A549 (cell line): Measurements from ENCODE around the gene ABHD2. TPM values are rescaled to one million over a fixed set of nuclear protein-coding genes. Genes with fewer than 3 reads are reported as not detected.
A peak's percentile ranks its signal among the peaks of the same experiment; 100 is the strongest.

Source experiments
- ATAC-seq, 2 experiments: fragments of 200-7000 bp in 1 of 2; fragments of >200 bp in 1 of 2; cut with Nextera tagmentation in 1 of 2; cut with Tn5 transposase in 1 of 2; 3 replicates each; pipeline versions ENCODE4 v1.8.0 to v1.9.1; 2018 to 2020; ENCODE audit warnings: mild to moderate bottlenecking in 1 of 2, moderate library complexity in 1 of 2
- CTCF ChIA-PET: fragments of 300-600 bp; sonication (Branson Sonifier 250); formaldehyde crosslinking; extraction: SDS; loops from one replicate; lab custom pipeline; 2021; ENCODE audit warnings: antibody characterized with exemption, inconsistent platforms; lab: Yijun Ruan, JAX
- POLR2A ChIA-PET: fragments of 350-600 bp; formaldehyde crosslinking; extraction: SDS; loops from one replicate; lab custom pipeline; 2021; ENCODE audit warnings: antibody characterized with exemption, inconsistent platforms; lab: Yijun Ruan, JAX
- DNase-seq, 2 experiments: peaks; one replicate each; pipeline versions ENCODE4 v3.0.0 to v3.0.0-alpha.2; 2011 to 2016; ENCODE audit warnings: low read depth in 1 of 2, low spot score in 1 of 2
- FAIRE-seq: peaks from 2 replicates; lab custom pipeline; 2011; peaks lifted over from hg19 to GRCh38; lab: Jason Lieb, UNC
- H3K27ac ChIP-seq, 2 experiments: fragments of >200 bp; sonication (Bioruptor Twin); formaldehyde crosslinking; 3 replicates each; pipeline ENCODE4 v1.5.1; 2016 to 2017
- H3K4me1 ChIP-seq: fragments of >200 bp; sonication (Bioruptor Twin); formaldehyde crosslinking; 3 replicates; pipeline ENCODE4 v1.6.1; 2016
- H3K4me2 ChIP-seq: fragments of >200 bp; sonication (Bioruptor Twin); formaldehyde crosslinking; 3 replicates; pipeline ENCODE4 v1.6.1; 2016
- H3K4me3 ChIP-seq: fragments of >200 bp; sonication (Bioruptor Twin); formaldehyde crosslinking; 3 replicates; pipeline ENCODE4 v1.5.1; 2016
- H3K9me3 ChIP-seq: fragments of >200 bp; sonication (Bioruptor Twin); formaldehyde crosslinking; 3 replicates; pipeline ENCODE4 v1.6.1; 2016
- CEBPB ChIP-seq, 2 experiments: fragments of >200 bp in 1 of 2; sonication (Bioruptor Twin) in 1 of 2; formaldehyde crosslinking in 1 of 2; IDR thresholded peaks; 2 replicates each; pipeline ENCODE4 v1.6.1; 2012 to 2016
- CHD4 ChIP-seq: fragments of 200-600 bp; sonication (generic); IDR thresholded peaks from 2 replicates; pipeline ENCODE4 v1.6.1; 2016; ENCODE audit warnings: antibody characterized with exemption, mild to moderate bottlenecking, borderline replicate concordance
- EHF ChIP-seq: fragments of 250-450 bp; sonication (Bioruptor Pico); IDR thresholded peaks from 2 replicates; pipeline ENCODE4 v1.5.0; 2020; ENCODE audit warnings: mild to moderate bottlenecking
- GATA3 ChIP-seq: IDR thresholded peaks from 2 replicates; pipeline ENCODE4 v1.6.1; 2012; ENCODE audit warnings: borderline replicate concordance
- HEYL ChIP-seq: fragments of 250-450 bp; sonication (Bioruptor Pico); IDR thresholded peaks from 2 replicates; pipeline ENCODE4 v1.8.0; 2021; ENCODE audit warnings: mild to moderate bottlenecking, moderate library complexity
- HOXB13 ChIP-seq: fragments of 250-450 bp; sonication (Bioruptor Pico); IDR thresholded peaks from 2 replicates; pipeline ENCODE4 v1.5.0; 2020; ENCODE audit warnings: low read depth, mild to moderate bottlenecking, moderate library complexity
- JUN ChIP-seq, 2 experiments: fragments of >200 bp; sonication (Bioruptor Twin); formaldehyde crosslinking; IDR thresholded peaks; 2 replicates in 1 of 2; 3 replicates in 1 of 2; pipeline ENCODE4 v1.6.1; 2016 to 2017
- MYC ChIP-seq: IDR thresholded peaks from 2 replicates; pipeline ENCODE4 v1.6.1; 2012; ENCODE audit warnings: mild to moderate bottlenecking, inconsistent platforms, low read length, improper control_type of control experiment, borderline replicate concordance
- RNF2 ChIP-seq: fragments of 200-600 bp; sonication (generic); IDR thresholded peaks from 2 replicates; pipeline ENCODE4 v1.6.1; 2016; ENCODE audit warnings: low read depth, mild to moderate bottlenecking, antibody characterized with exemption, moderate library complexity, borderline replicate concordance
- SREBF2 ChIP-seq: fragments of 450-650 bp; IDR thresholded peaks from 2 replicates; pipeline ENCODE4 v1.6.1; 2014; ENCODE audit warnings: mild to moderate bottlenecking, moderate library complexity
- TP53 ChIP-seq: fragments of 250-450 bp; sonication (Bioruptor Pico); IDR thresholded peaks from 2 replicates; pipeline ENCODE4 v1.5.0; 2021; ENCODE audit warnings: mild to moderate bottlenecking, moderate library complexity
- ZC3H11A ChIP-seq: fragments of 450-650 bp; IDR thresholded peaks from 2 replicates; pipeline ENCODE4 v1.6.1; 2014; ENCODE audit warnings: antibody characterized with exemption, mild to moderate bottlenecking
- ZFP36 ChIP-seq: fragments of 450-650 bp; IDR thresholded peaks from 2 replicates; pipeline ENCODE4 v1.6.1; 2014; ENCODE audit warnings: borderline replicate concordance; ENCODE audit not compliant: partially characterized antibody
- WGBS: methylation state at CpG from one replicate; pipeline ENCODE4 v1.1.6; 2017; ENCODE audit errors: missing lambda C conversion rate; 5-methylcytosine and 5-hydroxymethylcytosine counted together
- polyA plus RNA-seq, 4 experiments: library from polyadenylated mRNA; depleted of rRNA in 3 of 4; stranded (reverse); fragments of >200 nt; fragmentation: RNase III in 1 of 4; extraction: RNeasy Plus Mini Kit Qiagen cat#74134 plus additional on column Dnase treatment in 1 of 4; gene quantifications; 2 replicates in 3 of 4; 3 replicates in 1 of 4; pipeline ENCODE4 v1.2.3, GENCODE V29; 2011 to 2017
- TF ChIP-seq, protein P1 (sequence below): fragments of >200 bp; sonication (Bioruptor Twin); formaldehyde crosslinking; IDR thresholded peaks from 3 replicates; pipeline ENCODE4 v1.5.1; 2016
- TF ChIP-seq, protein P2 (sequence below): fragments of 250-450 bp; sonication (Bioruptor Pico); IDR thresholded peaks from 2 replicates; pipeline ENCODE4 v1.5.0; 2020; ENCODE audit warnings: low read depth, mild to moderate bottlenecking, moderate library complexity
- TF ChIP-seq, protein P3 (sequence below): fragments of 250-450 bp; sonication (Bioruptor Pico); IDR thresholded peaks from 2 replicates; pipeline ENCODE4 v1.5.0; 2021; ENCODE audit warnings: mild to moderate bottlenecking, moderate library complexity, borderline replicate concordance

ABHD2 gene
- polyA plus RNA-seq, 2 of the 4 experiments (the other 2 are of a cell fraction) = 36.2 to 63.3 TPM

DNA sequence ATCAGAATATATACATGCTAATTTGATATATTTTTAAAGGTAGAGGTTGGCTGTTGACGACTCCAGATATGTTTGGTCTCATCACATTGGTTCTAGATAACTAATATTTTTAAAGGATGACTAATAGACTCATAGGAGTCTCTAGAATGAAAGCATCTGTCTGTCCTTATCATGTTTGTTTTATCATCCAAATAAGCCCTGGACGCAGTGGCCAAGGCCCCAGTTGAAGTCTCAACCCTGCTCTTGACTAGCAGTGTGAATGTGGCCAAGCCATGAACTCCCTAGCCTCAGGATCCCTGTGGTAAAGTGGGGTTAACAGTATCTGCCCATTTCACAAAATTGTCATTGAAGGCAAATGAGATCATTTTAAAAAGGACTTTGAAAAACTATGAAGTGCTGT is 53.6 kb downstream of the ABHD2 start:
- ATAC-seq (no peak), DNase-seq (no peak)
- H3K9me3 ChIP-seq = no peaks in the 10 kb centered on the region
- POLR2A ChIA-PET = no interaction called here
- WGBS = 48% methylated on average over 2 of the region's 2 CpGs
- TF ChIP-seq MYC (no peak), HEYL (no peak), RNF2 (no peak), SREBF2 (no peak), GATA3 (0 out of 2 replicates have a peak, but pooled peaks have one; percentile 19)
- TF ChIP-seq, protein P1, sequence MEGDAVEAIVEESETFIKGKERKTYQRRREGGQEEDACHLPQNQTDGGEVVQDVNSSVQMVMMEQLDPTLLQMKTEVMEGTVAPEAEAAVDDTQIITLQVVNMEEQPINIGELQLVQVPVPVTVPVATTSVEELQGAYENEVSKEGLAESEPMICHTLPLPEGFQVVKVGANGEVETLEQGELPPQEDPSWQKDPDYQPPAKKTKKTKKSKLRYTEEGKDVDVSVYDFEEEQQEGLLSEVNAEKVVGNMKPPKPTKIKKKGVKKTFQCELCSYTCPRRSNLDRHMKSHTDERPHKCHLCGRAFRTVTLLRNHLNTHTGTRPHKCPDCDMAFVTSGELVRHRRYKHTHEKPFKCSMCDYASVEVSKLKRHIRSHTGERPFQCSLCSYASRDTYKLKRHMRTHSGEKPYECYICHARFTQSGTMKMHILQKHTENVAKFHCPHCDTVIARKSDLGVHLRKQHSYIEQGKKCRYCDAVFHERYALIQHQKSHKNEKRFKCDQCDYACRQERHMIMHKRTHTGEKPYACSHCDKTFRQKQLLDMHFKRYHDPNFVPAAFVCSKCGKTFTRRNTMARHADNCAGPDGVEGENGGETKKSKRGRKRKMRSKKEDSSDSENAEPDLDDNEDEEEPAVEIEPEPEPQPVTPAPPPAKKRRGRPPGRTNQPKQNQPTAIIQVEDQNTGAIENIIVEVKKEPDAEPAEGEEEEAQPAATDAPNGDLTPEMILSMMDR = no peak
- TF ChIP-seq, protein P2, sequence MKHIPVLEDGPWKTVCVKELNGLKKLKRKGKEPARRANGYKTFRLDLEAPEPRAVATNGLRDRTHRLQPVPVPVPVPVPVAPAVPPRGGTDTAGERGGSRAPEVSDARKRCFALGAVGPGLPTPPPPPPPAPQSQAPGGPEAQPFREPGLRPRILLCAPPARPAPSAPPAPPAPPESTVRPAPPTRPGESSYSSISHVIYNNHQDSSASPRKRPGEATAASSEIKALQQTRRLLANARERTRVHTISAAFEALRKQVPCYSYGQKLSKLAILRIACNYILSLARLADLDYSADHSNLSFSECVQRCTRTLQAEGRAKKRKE (CRISPR knock-in tag) = no peak
- TF ChIP-seq, all 56 proteins: peak for 1
- FAIRE-seq = no peak
- CTCF ChIA-PET = interaction anchor here (1.0 to 7.2 kb wide), 6 partner anchors 12 to 85 kb away, joined by 3 to 56 read pairs (median 18); no protein-coding TSS in a partner anchor
- Histone ChIP-seq H3K27ac (no peak overlapping the region), H3K4me2 (no peak overlapping the region), H3K4me1 (peaks cover 35% of the 10 kb centered on the region), H3K4me3 (no peak overlapping the region)

DNA sequence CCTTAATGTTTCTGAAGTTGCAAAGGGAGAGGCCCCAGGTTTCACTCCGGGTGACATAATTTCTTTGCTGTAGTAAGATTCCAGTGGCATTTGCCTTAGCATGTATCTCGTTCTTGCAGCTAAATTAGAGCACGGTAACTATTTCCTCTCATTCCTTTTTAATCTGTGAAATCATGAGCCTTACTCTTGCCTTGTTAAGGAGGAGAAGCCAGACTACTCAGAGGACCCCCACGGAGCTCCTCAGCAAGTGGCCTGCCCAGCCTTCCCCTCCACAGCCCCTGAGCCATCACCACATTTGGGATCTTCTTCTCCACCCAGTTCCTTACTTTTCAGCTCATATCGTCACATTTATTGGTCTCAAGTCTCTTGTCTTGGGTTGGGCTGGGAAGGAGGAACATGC is 54.2 kb downstream of the ABHD2 start:
- 86% methylated on average over 5 of the region's 5 CpGs for WGBS
- no peak for FAIRE-seq
- ATAC-seq = no peak
- POLR2A ChIA-PET = no interaction called here
- DNase-seq = no peak
- CTCF ChIA-PET = interaction anchor here (1.0 to 7.2 kb wide), 4 partner anchors 13 to 85 kb away, joined by 6 to 56 read pairs (median 30); no protein-coding TSS in a partner anchor
- Histone ChIP-seq H3K4me1 (peaks cover 35% of the 10 kb centered on the region), H3K27ac (no peak overlapping the region), H3K4me2 (no peak overlapping the region), H3K9me3 (no peaks in the 10 kb centered on the region), H3K4me3 (no peak overlapping the region)
- TF ChIP-seq JUN (IDR thresholded peaks at IDR 0.05) (no peak), ZC3H11A (no peak), TP53 (CRISPR knock-in tag) (no peak), ZFP36 (no peak), EHF (CRISPR knock-in tag) (no peak), HOXB13 (CRISPR knock-in tag) (no peak), CHD4 (no peak), CEBPB (IDR thresholded peaks at IDR 0.05) (no peak)
- TF ChIP-seq, protein P1 = no peak
- TF ChIP-seq, protein P3, sequence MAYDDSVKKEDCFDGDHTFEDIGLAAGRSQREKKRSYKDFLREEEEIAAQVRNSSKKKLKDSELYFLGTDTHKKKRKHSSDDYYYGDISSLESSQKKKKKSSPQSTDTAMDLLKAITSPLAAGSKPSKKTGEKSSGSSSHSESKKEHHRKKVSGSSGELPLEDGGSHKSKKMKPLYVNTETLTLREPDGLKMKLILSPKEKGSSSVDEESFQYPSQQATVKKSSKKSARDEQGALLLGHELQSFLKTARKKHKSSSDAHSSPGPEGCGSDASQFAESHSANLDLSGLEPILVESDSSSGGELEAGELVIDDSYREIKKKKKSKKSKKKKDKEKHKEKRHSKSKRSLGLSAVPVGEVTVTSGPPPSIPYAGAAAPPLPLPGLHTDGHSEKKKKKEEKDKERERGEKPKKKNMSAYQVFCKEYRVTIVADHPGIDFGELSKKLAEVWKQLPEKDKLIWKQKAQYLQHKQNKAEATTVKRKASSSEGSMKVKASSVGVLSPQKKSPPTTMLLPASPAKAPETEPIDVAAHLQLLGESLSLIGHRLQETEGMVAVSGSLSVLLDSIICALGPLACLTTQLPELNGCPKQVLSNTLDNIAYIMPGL (CRISPR knock-in tag) = no peak
